NCI-H2227 treated with DMSO at 0.1 percent for 48 hours (cell line): ENCODE results near the gene CACNA1I.
A peak's percentile ranks its signal among the peaks of the same experiment; 100 is the strongest.
"Not testable (repeated sequence)": the region's sequence is repeated elsewhere in the genome, so short reads cannot be mapped to it uniquely, and the experiment has no call there.

Experiments
- DNase-seq: peaks from one replicate; lab custom pipeline; 2025; lab: John Stamatoyannopoulos, UW

CACNA1I gene

GRCh38 chr22:39570665-39571064 is at the start of gene CACNA1I:
Gene CACNA1I (plus strand): TSS chr22:39570753. CDS start chr22:39570753, 0 bp downstream.
- no peak for DNase-seq

- DNase-seq = not testable (repeated sequence)
These were observed 49.3 kb upstream of the CACNA1I start for GRCh38 chr22:39521106-39521885.

GRCh38 chr22:39522091-39522490 is 48.5 kb upstream of the CACNA1I start:
- DNase-seq = not testable (repeated sequence)

- DNase-seq = no peak
These were observed 47.8 kb upstream of the CACNA1I start for GRCh38 chr22:39522567-39523300.

GRCh38 chr22:39524089-39524752 is 46.3 kb upstream of the CACNA1I start:
- DNase-seq = no peak

GRCh38 chr22:39524753-39525657 is 45.5 kb upstream of the CACNA1I start:
- no peak for DNase-seq

- DNase-seq = no peak
These were observed 44.9 kb upstream of the CACNA1I start for GRCh38 chr22:39525658-39525975.

- DNase-seq = no peak
These were observed 43.8 kb upstream of the CACNA1I start for GRCh38 chr22:39526736-39527171.

GRCh38 chr22:39527481-39527961 is 43.0 kb upstream of the CACNA1I start:
- DNase-seq = no peak

- DNase-seq = no peak
These were observed 42.4 kb upstream of the CACNA1I start for GRCh38 chr22:39528080-39528661.

- peak; percentile 73 for DNase-seq
These were observed 41.7 kb upstream of the CACNA1I start for GRCh38 chr22:39528681-39529486.

- DNase-seq = no peak
These were observed 41.1 kb upstream of the CACNA1I start for GRCh38 chr22:39529487-39529851.

GRCh38 chr22:39530116-39530515 is 40.4 kb upstream of the CACNA1I start:
- DNase-seq = no peak

GRCh38 chr22:39530692-39531331 is 39.7 kb upstream of the CACNA1I start:
- peak; percentile 39 for DNase-seq

GRCh38 chr22:39532215-39533073 is 38.1 kb upstream of the CACNA1I start, which contains the start of gene RPS19BP1:
Gene RPS19BP1 (minus strand): TSS chr22:39532748. CDS start chr22:39532738, 10 bp downstream.
- peak; percentile 97 for DNase-seq

- no peak for DNase-seq
These were observed 36.5 kb upstream of the CACNA1I start for GRCh38 chr22:39534092-39534506.

- peak; percentile 24 for DNase-seq
These were observed 35.8 kb upstream of the CACNA1I start for GRCh38 chr22:39534591-39535356.

GRCh38 chr22:39535357-39535725 is 35.2 kb upstream of the CACNA1I start:
- no peak for DNase-seq
